ENCODE measurements around the gene ABCC8.

DNA sequence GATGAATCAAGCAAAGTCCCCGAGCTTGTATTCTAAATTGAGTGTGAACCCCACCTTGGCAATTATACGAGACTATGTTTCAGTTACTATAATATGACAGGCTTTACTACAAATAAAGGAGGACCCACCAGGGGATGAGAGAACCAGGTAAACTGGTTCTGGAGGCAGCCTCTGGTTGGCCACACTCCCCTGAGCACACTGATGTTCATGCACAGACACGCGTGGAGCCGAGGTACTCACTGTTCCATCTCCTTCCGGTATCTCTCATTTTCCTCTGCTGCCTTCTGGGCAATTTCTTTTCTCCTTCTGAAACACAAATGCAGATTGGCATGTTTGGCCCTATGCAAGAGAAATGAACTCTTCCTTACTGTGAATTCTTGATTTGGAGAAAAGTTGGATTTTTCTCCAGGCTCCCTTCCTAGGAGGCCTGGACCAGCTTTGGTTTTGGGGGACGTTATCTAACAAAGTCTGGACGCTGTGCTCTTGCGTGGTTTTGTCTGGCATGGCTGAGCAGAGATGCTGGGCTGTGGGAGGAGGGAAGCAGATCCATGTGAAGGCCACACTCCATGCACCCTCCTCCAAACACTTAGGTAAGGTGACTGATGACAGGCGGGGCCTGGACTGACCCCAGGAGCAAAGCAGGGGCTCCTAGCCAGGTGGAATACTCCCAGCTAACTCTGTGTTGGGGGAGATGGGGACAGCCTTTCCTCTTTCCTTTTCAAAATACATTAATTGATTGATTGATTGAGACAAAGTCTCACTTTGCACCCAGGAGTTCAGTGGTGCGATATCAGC lies 44.7 kb upstream of the ABCC8 start:
- TF ChIP-seq, protein P1, sequence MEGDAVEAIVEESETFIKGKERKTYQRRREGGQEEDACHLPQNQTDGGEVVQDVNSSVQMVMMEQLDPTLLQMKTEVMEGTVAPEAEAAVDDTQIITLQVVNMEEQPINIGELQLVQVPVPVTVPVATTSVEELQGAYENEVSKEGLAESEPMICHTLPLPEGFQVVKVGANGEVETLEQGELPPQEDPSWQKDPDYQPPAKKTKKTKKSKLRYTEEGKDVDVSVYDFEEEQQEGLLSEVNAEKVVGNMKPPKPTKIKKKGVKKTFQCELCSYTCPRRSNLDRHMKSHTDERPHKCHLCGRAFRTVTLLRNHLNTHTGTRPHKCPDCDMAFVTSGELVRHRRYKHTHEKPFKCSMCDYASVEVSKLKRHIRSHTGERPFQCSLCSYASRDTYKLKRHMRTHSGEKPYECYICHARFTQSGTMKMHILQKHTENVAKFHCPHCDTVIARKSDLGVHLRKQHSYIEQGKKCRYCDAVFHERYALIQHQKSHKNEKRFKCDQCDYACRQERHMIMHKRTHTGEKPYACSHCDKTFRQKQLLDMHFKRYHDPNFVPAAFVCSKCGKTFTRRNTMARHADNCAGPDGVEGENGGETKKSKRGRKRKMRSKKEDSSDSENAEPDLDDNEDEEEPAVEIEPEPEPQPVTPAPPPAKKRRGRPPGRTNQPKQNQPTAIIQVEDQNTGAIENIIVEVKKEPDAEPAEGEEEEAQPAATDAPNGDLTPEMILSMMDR (IDR thresholded peaks at IDR 0.05) = no peak
- no peak for TF ChIP-seq EP300 (IDR thresholded peaks at IDR 0.05)

Measured in ovary (tissue), 3 donors.